Embryonic facial prominence (tissue), 1 donor: ENCODE data around the gene SLC9A4.

ENCODE experiments used
- DNase-seq: peaks from one replicate; pipeline ENCODE4 v3.0.0-alpha.2; 2016; ENCODE audit errors: extremely low spot score

SLC9A4 gene

GRCh38 chr2:102473020-102473419 lies at the start of gene SLC9A4:
SLC9A4 (plus strand) TSS chr2:102473226; CDS start chr2:102473760, 534 bp downstream.
- no peak for DNase-seq

- no peak for DNase-seq
Measured at GRCh38 chr2:102423368-102423767, 49.7 kb upstream of the SLC9A4 start.

GRCh38 chr2:102424754-102425153 lies 48.3 kb upstream of the SLC9A4 start:
- DNase-seq, result no peak

GRCh38 chr2:102425441-102426132 lies 47.4 kb upstream of the SLC9A4 start:
- no peak for DNase-seq

- DNase-seq, result no peak
Measured at GRCh38 chr2:102427249-102427648, 45.8 kb upstream of the SLC9A4 start.

- no peak for DNase-seq
Measured at GRCh38 chr2:102428573-102428972, 44.5 kb upstream of the SLC9A4 start.

GRCh38 chr2:102432386-102432785 lies 40.6 kb upstream of the SLC9A4 start:
- DNase-seq, result no peak

- DNase-seq, result no peak
Measured at GRCh38 chr2:102433973-102434654, 38.9 kb upstream of the SLC9A4 start.

GRCh38 chr2:102434655-102435381 lies 38.2 kb upstream of the SLC9A4 start:
- DNase-seq, result no peak

GRCh38 chr2:102435741-102436140 lies 37.3 kb upstream of the SLC9A4 start:
- DNase-seq, result no peak

GRCh38 chr2:102436323-102436722 lies 36.7 kb upstream of the SLC9A4 start:
- DNase-seq, result no peak

- DNase-seq, result no peak
Measured at GRCh38 chr2:102437122-102437521, 35.9 kb upstream of the SLC9A4 start.

- no peak for DNase-seq
Measured at GRCh38 chr2:102438111-102438510, 34.9 kb upstream of the SLC9A4 start.

GRCh38 chr2:102438578-102438977 lies 34.4 kb upstream of the SLC9A4 start:
- no peak for DNase-seq

GRCh38 chr2:102439065-102439695 lies 33.8 kb upstream of the SLC9A4 start:
- DNase-seq, result no peak

GRCh38 chr2:102442967-102443828 lies 29.8 kb upstream of the SLC9A4 start:
- no peak for DNase-seq

GRCh38 chr2:102444233-102444632 lies 28.8 kb upstream of the SLC9A4 start:
- no peak for DNase-seq

GRCh38 chr2:102446936-102447335 lies 26.1 kb upstream of the SLC9A4 start:
- DNase-seq, result no peak

- DNase-seq, result peak; percentile 21
Measured at GRCh38 chr2:102449370-102449974, 23.6 kb upstream of the SLC9A4 start.

- no peak for DNase-seq
Measured at GRCh38 chr2:102451968-102452367, 21.1 kb upstream of the SLC9A4 start.

- no peak for DNase-seq
Measured at GRCh38 chr2:102453501-102453900, 19.5 kb upstream of the SLC9A4 start.
